ENCODE measurements around the gene UBE4A.

DNA sequence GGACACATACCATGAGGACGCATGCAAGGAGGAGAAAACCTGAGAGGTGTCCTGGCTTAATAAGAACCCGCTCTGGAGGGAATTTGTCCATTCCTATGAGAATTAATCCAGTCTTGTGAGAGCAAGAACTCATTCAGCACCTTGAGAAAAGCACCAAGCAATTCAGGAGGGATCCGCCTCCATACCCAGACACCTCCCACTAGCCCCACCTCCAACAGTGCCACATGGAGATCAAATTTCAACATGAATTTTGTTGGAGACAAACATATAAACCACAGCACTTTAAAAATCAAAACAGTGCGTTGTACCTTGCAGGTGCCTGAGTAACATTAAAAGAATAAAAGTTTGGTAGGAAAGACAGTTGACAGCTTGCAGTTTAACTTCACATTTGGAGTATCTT is 11.4 kb downstream of the UBE4A start:
- TF ChIP-seq, protein P1, sequence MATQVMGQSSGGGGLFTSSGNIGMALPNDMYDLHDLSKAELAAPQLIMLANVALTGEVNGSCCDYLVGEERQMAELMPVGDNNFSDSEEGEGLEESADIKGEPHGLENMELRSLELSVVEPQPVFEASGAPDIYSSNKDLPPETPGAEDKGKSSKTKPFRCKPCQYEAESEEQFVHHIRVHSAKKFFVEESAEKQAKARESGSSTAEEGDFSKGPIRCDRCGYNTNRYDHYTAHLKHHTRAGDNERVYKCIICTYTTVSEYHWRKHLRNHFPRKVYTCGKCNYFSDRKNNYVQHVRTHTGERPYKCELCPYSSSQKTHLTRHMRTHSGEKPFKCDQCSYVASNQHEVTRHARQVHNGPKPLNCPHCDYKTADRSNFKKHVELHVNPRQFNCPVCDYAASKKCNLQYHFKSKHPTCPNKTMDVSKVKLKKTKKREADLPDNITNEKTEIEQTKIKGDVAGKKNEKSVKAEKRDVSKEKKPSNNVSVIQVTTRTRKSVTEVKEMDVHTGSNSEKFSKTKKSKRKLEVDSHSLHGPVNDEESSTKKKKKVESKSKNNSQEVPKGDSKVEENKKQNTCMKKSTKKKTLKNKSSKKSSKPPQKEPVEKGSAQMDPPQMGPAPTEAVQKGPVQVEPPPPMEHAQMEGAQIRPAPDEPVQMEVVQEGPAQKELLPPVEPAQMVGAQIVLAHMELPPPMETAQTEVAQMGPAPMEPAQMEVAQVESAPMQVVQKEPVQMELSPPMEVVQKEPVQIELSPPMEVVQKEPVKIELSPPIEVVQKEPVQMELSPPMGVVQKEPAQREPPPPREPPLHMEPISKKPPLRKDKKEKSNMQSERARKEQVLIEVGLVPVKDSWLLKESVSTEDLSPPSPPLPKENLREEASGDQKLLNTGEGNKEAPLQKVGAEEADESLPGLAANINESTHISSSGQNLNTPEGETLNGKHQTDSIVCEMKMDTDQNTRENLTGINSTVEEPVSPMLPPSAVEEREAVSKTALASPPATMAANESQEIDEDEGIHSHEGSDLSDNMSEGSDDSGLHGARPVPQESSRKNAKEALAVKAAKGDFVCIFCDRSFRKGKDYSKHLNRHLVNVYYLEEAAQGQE (IDR thresholded peaks at IDR 0.05; ENCODE audit: low read depth), result no peak
- TF ChIP-seq TEAD4 (IDR thresholded peaks at IDR 0.05), result no peak
- TF ChIP-seq EP300 (IDR thresholded peaks at IDR 0.05; ENCODE audit: borderline replicate concordance), result no peak
- no peak for TF ChIP-seq NFIC (IDR thresholded peaks at IDR 0.05)
- TF ChIP-seq CREB1 (IDR thresholded peaks at IDR 0.05; ENCODE audit: low read depth), result no peak
- no peak for TF ChIP-seq ZBTB7A (IDR thresholded peaks at IDR 0.05; ENCODE audit: low read depth)
- no peak for TF ChIP-seq FOXM1 (IDR thresholded peaks at IDR 0.05; ENCODE audit: borderline replicate concordance, low read depth)
- TF ChIP-seq, protein P2, sequence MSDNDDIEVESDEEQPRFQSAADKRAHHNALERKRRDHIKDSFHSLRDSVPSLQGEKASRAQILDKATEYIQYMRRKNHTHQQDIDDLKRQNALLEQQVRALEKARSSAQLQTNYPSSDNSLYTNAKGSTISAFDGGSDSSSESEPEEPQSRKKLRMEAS (IDR thresholded peaks at IDR 0.05), result no peak
- TF ChIP-seq YY1 (IDR thresholded peaks at IDR 0.05; ENCODE audit: low read depth), result no peak
- TF ChIP-seq RAD21 (IDR thresholded peaks at IDR 0.05; ENCODE audit: low read depth), result no peak
- TF ChIP-seq TAF1 (IDR thresholded peaks at IDR 0.05; ENCODE audit: low read depth), result no peak
- TF ChIP-seq CEBPB (IDR thresholded peaks at IDR 0.05), result no peak
- TF ChIP-seq EGR1 (IDR thresholded peaks at IDR 0.05), result no peak
- no peak for TF ChIP-seq TCF12 (IDR thresholded peaks at IDR 0.05; ENCODE audit: low read depth)

All from Ishikawa (cell line).